ENCODE data around the gene ZNF492. TPM values are rescaled to one million over a fixed set of nuclear protein-coding genes. Genes with fewer than 3 reads are reported as not detected.
A peak's percentile ranks its signal among the peaks of the same experiment; 100 is the strongest.

ZNF492 gene
- total RNA-seq, 1 donor from 2014 or later = not detected

- H3K4me1 Mint-ChIP-seq (ENCODE audit: unreplicated experiment) = no peaks in the 10 kb centered on the region
- no peak overlapping the region for H3K27ac Mint-ChIP-seq (ENCODE audit: unreplicated experiment)
- H3K36me3 Mint-ChIP-seq (ENCODE audit: unreplicated experiment) = peaks cover 8% of the 10 kb centered on the region
- no peak overlapping the region for H3K4me3 Mint-ChIP-seq (ENCODE audit: unreplicated experiment)
- H3K27me3 Mint-ChIP-seq (ENCODE audit: unreplicated experiment) = no peaks in the 10 kb centered on the region
- no peak for TF ChIP-seq CTCF (IDR thresholded peaks at IDR 0.05)
- peak; percentile 84 for DNase-seq (ENCODE audit: extremely low spot score, unreplicated experiment)
- H3K9me3 Mint-ChIP-seq (ENCODE audit: unreplicated experiment) = peaks cover 42% of the 10 kb centered on the region
These were observed 27.9 kb upstream of the ZNF492 start for GRCh38 chr19:22606212-22606553.

- Mint-ChIP-seq H3K9me3 (ENCODE audit: unreplicated experiment) (peaks cover 49% of the 10 kb centered on the region), H3K36me3 (ENCODE audit: unreplicated experiment) (peaks cover 8% of the 10 kb centered on the region), H3K4me3 (ENCODE audit: unreplicated experiment) (no peak overlapping the region), H3K27me3 (ENCODE audit: unreplicated experiment) (no peaks in the 10 kb centered on the region), H3K4me1 (ENCODE audit: unreplicated experiment) (no peaks in the 10 kb centered on the region), H3K27ac (ENCODE audit: unreplicated experiment) (no peak overlapping the region)
- no peak for TF ChIP-seq CTCF (IDR thresholded peaks at IDR 0.05)
- DNase-seq (ENCODE audit: extremely low spot score, unreplicated experiment) = peak; percentile 76
These were observed 27.0 kb upstream of the ZNF492 start for GRCh38 chr19:22606954-22607652.

- Mint-ChIP-seq H3K4me1 (ENCODE audit: unreplicated experiment) (no peaks in the 10 kb centered on the region), H3K27me3 (ENCODE audit: unreplicated experiment) (no peaks in the 10 kb centered on the region), H3K9me3 (ENCODE audit: unreplicated experiment) (peaks cover 49% of the 10 kb centered on the region), H3K4me3 (ENCODE audit: unreplicated experiment) (no peak overlapping the region), H3K36me3 (ENCODE audit: unreplicated experiment) (peaks cover 8% of the 10 kb centered on the region), H3K27ac (ENCODE audit: unreplicated experiment) (no peak overlapping the region)
- DNase-seq (ENCODE audit: extremely low spot score, unreplicated experiment) = peak; percentile 82
- no peak for TF ChIP-seq CTCF (IDR thresholded peaks at IDR 0.05)
These were observed 26.3 kb upstream of the ZNF492 start for GRCh38 chr19:22607653-22608430.

- H3K4me1 Mint-ChIP-seq (ENCODE audit: unreplicated experiment) = no peaks in the 10 kb centered on the region
- H3K27me3 Mint-ChIP-seq (ENCODE audit: unreplicated experiment) = no peaks in the 10 kb centered on the region
- DNase-seq (ENCODE audit: extremely low spot score, unreplicated experiment) = peak; percentile 73
- H3K9me3 Mint-ChIP-seq (ENCODE audit: unreplicated experiment) = peaks cover 54% of the 10 kb centered on the region
- peaks cover 8% of the 10 kb centered on the region for H3K36me3 Mint-ChIP-seq (ENCODE audit: unreplicated experiment)
- TF ChIP-seq CTCF (IDR thresholded peaks at IDR 0.05) = no peak
- no peak overlapping the region for H3K4me3 Mint-ChIP-seq (ENCODE audit: unreplicated experiment)
- no peak overlapping the region for H3K27ac Mint-ChIP-seq (ENCODE audit: unreplicated experiment)
These were observed 25.7 kb upstream of the ZNF492 start for GRCh38 chr19:22608441-22608840.

GRCh38 chr19:22609630-22610029 is 24.5 kb upstream of the ZNF492 start:
- DNase-seq (ENCODE audit: extremely low spot score, unreplicated experiment) = peak; percentile 73
- Mint-ChIP-seq H3K4me3 (ENCODE audit: unreplicated experiment) (no peak overlapping the region), H3K27me3 (ENCODE audit: unreplicated experiment) (no peaks in the 10 kb centered on the region), H3K27ac (ENCODE audit: unreplicated experiment) (no peak overlapping the region), H3K36me3 (ENCODE audit: unreplicated experiment) (peaks cover 8% of the 10 kb centered on the region), H3K4me1 (ENCODE audit: unreplicated experiment) (no peaks in the 10 kb centered on the region), H3K9me3 (ENCODE audit: unreplicated experiment) (peaks cover 54% of the 10 kb centered on the region)
- TF ChIP-seq CTCF (IDR thresholded peaks at IDR 0.05) = no peak
